Stimulated activated CD4-positive, alpha-beta T cell treated with anti-CD3 and anti-CD28 coated beads, Interleukin-4, amount 100 ng/mL, for 1 hour (primary cell): ENCODE data around the gene KRTAP2-1.
"Not testable (repeated sequence)": the region's sequence is repeated elsewhere in the genome, so short reads cannot be mapped to it uniquely, and the experiment has no call there.

Experiments
- DNase-seq: peaks from one replicate; pipeline ENCODE4 v3.0.0-alpha.2; 2020

Gene KRTAP2-1

DNA sequence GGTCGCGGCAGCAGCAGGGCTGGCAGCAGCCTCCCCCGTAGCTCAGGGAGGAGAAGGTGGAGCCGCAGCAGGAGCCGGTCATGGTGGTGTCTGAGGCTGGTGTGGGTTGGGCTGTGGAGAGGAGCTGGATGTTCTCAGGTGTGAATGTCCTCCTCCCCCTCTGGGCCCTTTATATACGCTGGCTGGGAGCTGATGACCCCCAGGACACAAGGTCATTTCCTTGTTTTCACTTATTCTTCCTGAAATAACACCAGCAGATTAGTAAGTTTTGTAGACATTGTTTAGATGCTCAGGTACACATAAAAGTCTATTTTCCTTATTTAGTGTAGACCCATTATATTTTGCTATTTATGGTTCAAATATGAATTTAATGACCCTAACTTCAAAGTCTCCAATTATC, 8.0 kb upstream of the KRTAP2-1 start, which contains the start of gene KRTAP2-2:
Gene KRTAP2-2, minus strand, starts transcription at position 101 of the 400 bp plus-strand sequence. Its CDS starts 19 bp downstream, at position 82.
- DNase-seq = not testable (repeated sequence)

DNA sequence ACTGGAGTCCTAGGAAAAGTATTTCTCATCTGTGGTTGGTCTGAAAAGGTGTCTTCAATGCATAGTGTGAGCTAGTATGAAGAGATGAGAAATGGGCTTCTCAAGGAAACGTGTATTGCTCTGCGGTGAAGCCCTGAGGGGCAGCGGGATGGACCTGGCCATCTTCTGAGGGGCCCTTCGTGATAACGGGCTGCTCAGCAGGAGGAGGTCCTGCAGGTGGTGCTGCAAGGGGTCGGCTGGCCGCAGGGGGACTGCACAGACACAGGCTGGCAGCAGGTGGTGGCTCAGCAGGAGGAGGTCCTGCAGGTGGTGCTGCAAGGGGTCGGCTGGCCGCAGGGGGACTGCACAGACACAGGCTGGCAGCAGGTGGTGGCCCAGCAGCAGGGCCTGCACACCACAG, 7.4 kb upstream of the KRTAP2-1 start:
- DNase-seq = not testable (repeated sequence)

GRCh38 chr17:41054025-41054424, 6.9 kb upstream of the KRTAP2-1 start:
- DNase-seq = no peak

- no peak for DNase-seq
Measured at GRCh38 chr17:41052566-41052965, 5.5 kb upstream of the KRTAP2-1 start.

GRCh38 chr17:41049110-41049509, 2.0 kb upstream of the KRTAP2-1 start:
- DNase-seq = no peak

- DNase-seq = no peak
Measured at GRCh38 chr17:41048441-41048840, 1.3 kb upstream of the KRTAP2-1 start.

- DNase-seq = no peak
Measured at GRCh38 chr17:41042953-41043352, 4.2 kb downstream of the KRTAP2-1 start.

DNA sequence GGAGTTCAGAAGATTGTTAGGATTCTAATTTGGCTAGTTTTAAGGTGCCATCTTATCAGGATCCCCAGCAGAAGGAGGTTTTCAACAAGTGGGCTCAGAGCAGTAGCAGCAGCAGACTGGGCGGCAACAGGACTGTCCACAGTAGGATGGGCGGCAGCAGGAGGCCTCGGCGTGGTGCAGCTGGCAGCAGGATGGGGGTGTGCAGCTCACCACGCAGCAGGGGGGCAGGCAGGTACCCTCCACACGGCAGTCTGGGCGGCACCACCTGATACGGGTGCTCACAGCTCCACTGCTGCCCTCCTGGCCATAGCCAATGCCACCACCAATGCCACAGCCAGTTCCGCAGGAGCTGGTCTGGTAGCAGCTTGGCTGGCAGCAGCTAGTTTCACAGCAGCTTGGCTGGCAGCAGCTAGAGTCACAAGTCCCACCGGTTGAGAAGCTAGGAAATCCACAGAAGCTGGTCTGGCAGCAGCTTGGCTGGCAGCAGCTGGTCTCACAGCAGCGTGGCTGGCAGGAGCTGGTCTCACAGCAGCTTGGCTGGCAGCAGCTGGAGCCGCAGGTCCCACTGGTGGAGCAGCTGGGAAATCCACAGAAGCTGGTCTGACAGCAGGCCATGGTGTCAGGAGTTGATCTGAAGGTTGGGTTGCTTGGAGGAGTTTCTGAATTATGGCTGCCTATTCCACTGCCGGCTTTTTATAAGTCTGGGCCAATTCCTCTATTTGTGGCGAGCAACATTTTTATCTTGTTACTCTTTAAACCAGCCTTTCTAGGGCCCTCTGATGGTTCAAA, 6.1 kb downstream of the KRTAP2-1 start, which contains the start of gene KRTAP1-1:
Gene KRTAP1-1, minus strand, starts transcription at position 668 of the 789 bp plus-strand sequence. Its CDS starts 53 bp downstream, at position 615.
- not testable (repeated sequence) for DNase-seq

GRCh38 chr17:41037853-41038350, 9.2 kb downstream of the KRTAP2-1 start:
- DNase-seq = no peak

DNA sequence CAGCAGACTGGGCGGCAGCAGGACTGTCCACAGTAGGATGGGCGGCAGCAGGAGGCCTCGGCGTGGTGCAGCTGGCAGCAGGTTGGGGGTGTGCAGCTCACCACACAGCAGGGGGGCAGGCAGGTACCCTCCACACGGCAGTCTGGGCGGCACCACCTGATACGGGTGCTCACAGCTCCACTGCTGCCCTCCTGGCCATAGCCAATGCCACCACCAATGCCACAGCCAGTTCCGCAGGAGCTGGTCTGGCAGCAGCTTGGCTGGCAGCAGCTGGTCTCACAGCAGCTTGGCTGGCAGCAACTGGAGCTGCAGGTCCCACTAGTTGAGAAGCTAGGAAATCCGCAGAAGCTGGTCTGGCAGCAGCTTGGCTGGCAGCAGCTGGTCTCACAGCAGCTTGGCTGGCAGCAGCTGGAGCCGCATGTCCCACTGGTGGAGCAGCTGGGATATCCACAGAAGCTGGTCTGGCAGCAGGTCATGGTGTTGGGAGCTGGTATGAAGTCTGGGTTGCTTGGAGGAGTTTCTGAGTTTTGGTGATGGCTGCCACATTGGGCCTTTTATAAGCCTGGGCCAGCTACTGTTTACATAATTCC, 12.7 kb downstream of the KRTAP2-1 start, which contains the start of gene KRTAP1-3:
Gene KRTAP1-3, minus strand, starts transcription at position 529 of the 590 bp plus-strand sequence. Its CDS starts 53 bp downstream, at position 476.
- DNase-seq = not testable (repeated sequence)

DNA sequence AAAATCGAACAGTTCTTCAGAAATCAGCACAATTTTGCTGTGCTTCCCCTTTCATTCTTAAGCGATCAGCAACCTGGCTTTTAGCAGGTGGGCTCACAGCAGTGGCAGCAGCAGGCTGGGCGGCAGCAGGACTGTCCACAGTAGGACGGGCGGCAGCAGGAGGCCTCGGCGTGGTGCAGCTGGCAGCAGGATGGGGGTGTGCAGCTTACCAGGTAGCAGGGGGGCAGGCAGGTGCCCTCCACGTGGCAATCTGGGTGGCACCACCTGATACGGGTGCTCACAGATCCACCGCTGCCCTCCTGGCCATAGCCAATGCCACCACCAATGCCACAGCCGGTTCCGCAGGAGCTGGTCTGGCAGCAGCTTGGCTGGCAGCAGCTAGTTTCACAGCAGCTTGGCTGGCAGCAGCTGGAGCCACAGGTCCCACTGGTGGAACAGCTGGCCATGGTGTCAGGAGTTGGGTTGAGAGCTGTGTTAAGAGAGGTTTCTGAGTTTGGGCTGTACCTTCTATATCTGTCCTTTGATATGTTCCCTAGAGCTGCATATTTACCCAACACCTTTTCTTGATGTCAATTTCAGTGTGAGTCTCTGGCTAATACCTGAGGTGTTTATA, 17.4 kb downstream of the KRTAP2-1 start, which contains the start of gene KRTAP1-4:
Gene KRTAP1-4, minus strand, starts transcription at position 563 of the 613 bp plus-strand sequence. Its CDS starts 117 bp downstream, at position 446.
- no peak for DNase-seq

DNA sequence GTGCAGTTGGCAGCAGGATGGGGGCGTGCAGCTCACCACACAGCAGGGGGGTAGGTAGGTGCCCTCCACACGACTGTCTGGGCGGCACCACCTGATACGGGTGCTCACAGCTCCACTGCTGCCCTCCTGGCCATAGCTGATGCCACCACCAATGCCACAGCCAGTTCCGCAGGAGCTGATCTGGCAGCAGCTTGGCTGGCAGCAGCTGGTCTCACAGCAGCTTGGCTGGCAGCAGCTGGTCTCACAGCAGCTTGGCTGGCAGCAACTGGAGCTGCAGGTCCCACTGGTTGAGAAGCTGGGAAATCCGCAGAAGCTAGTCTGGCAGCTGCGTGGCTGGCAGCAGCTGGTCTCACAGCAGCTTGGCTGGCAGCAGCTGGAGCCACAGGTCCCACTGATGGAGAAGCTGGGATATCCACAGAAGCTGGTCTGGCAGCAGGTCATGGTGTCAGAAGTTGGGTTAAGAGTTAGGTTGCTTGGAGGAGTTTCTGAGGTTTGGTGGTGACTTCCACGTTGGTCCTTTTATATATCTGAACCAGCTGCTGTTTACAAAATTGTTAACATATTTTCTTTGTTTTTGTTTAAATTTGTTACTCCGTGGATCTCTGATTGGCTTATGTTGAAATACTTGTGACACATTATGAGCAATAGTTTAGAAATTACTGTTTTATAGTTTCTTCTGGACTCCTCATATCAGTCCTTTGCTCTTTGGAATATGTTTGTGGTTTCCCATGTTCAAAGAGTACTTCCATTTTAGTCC, 20.2 kb downstream of the KRTAP2-1 start, which contains the start of gene KRTAP1-5:
Gene KRTAP1-5, minus strand, starts transcription at position 494 of the 757 bp plus-strand sequence. Its CDS starts 53 bp downstream, at position 441.
- no peak for DNase-seq

GRCh38 chr17:41024697-41025096, 22.4 kb downstream of the KRTAP2-1 start:
- no peak for DNase-seq

GRCh38 chr17:41020336-41020735, 26.8 kb downstream of the KRTAP2-1 start:
- no peak for DNase-seq

DNA sequence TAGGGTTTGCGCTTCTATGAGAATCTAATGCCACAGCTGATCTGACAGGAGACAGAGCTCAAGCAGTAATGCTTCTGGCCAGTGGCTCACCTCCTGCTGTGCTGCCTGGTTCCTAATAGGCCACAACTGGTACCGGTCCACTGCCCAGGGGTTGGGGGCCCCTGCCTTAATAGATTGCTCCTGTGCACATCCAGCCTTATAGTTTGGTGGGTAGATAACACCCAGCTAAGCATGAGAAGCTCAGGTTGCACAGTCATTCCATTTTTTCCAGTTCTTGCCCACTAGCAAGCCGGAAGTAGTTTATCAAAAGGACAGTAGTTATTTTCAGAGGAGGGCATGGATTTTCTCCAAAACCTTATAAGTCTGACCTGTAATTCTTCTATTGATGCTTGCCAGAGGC, 27.7 kb downstream of the KRTAP2-1 start:
- DNase-seq = no peak

- no peak for DNase-seq
Measured at GRCh38 chr17:41018541-41018940, 28.6 kb downstream of the KRTAP2-1 start.

DNA sequence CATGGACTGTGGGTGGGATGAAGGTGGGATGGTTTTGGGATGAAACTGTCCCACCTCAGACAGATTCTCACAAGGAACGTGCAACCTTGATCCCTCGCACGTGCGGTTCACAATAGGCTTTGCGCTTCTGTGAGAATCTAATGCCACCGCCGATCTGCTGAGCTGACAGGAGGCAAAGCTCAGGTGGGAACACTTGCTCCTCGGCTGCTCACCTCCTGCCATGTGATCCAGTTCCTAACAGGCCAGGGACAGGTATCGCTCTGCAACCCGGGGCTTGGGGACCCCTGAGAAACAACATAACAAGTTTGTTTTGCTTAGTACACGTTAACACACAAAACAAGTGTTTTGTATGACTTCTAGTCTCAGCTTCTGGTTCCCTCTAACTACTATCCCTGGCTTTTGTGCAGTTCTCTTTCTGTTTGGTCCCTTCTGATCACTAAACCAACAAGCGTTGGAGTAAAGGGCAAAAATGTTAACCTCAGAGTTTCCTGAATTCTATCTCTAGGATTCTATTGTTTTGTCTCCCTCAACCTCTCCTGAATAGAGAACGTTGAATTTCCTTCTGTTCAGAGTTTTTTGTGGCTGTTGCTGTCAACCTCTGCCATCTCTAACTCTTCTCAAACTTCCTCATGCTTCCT, 30.4 kb downstream of the KRTAP2-1 start:
- DNase-seq = no peak

- no peak for DNase-seq
Measured at GRCh38 chr17:41015454-41015853, 31.7 kb downstream of the KRTAP2-1 start.

GRCh38 chr17:41013606-41014005, 33.5 kb downstream of the KRTAP2-1 start:
- no peak for DNase-seq

DNA sequence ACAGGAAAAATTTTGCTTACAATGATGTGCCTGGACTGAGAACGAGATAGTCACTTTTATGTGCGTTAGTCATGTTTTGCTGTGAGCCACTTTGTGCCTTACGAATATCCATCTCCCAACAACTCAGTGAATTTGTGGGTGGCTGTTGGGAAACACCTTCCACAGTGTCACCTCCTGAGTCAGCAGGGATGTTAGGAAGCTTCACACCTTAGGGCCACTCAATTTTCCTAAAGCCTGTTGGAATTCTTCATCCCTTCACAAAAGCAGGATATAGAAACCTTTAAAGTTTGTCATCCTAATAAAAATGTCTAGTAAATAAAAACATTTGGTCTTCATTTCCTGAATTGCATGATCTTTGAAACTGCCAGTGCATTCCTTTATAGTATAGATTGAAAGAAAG, 33.9 kb downstream of the KRTAP2-1 start:
- DNase-seq = no peak

DNA sequence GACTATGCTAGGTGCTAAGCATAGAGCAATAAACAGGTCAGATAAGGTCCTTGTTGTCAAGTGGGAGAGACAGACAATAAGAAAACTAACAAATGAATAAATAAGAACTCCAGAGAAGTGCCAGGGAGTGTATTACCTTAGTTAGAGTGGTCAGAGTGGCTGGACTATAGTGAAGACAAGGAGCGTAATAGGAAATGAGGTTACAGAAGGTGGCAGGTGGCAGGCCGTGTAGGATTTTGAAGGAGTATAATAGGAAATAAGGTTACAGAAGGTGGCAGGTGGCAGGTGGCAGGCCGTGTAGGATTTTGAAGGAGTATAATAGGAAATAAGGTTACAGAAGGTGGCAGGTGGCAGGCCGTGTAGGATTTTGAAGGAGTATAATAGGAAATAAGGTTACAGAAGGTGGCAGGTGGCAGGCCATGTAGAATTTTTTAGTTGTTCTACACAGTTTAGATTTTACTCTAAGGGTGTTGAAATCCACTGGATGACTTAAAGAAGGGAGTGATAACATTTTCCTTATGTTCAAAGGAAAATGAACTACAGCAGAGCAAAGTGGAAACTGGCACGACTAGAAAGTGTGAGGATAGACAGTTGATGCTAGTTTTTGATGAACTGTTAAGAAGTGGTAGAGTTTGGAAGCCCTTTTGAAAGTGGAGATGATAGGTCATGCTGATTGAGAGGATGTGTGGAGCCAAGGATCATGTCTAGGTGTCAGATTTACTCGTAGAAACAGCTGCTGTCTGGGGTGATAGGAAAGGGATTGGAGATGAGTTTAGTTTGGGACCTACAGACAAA, 34.6 kb downstream of the KRTAP2-1 start:
- DNase-seq = no peak
